DND-41 (cell line): ENCODE results near the gene APOC3.

Experiments
- ATAC-seq: fragments of 200-7000 bp; cut with Tn5 transposase; 3 replicates; pipeline ENCODE4 v1.9.1; 2021; ENCODE audit warnings: low read depth; ENCODE audit not compliant: insufficient read depth
- DNase-seq: peaks from one replicate; pipeline ENCODE4 v3.0.0-alpha.2; 2020
- H2AFZ ChIP-seq: 2 replicates; pipeline ENCODE4 v1.6.0; 2012; ENCODE audit warnings: low read depth, low read length
- H3K27ac ChIP-seq: 2 replicates; pipeline ENCODE4 v1.5.1; 2012; ENCODE audit warnings: low read length, inconsistent platforms
- H3K27me3 ChIP-seq: fragments of 200-600 bp; sonication (generic); 2 replicates; pipeline ENCODE4 v1.6.0; 2012; ENCODE audit warnings: low read length, mild to moderate bottlenecking, inconsistent platforms; ENCODE audit not compliant: insufficient read depth, poor library complexity
- H3K36me3 ChIP-seq: 2 replicates; pipeline ENCODE4 v1.5.1; 2012; ENCODE audit warnings: low read length, inconsistent platforms; ENCODE audit not compliant: insufficient read depth
- H3K4me1 ChIP-seq: 2 replicates; pipeline ENCODE4 v1.5.1; 2012; ENCODE audit warnings: mild to moderate bottlenecking, low read length; ENCODE audit not compliant: insufficient read depth
- H3K4me2 ChIP-seq: 2 replicates; pipeline ENCODE4 v1.6.0; 2012; ENCODE audit warnings: mild to moderate bottlenecking, moderate library complexity, low read length, inconsistent platforms; ENCODE audit not compliant: insufficient read depth
- H3K4me3 ChIP-seq, 2 experiments: fragments of 200-600 bp in 1 of 2; shearing (Covaris generic) in 1 of 2; 2 replicates each; pipeline ENCODE4 v1.5.1; 2012 to 2016; ENCODE audit warnings: inconsistent platforms in 2 of 2, low read length in 2 of 2, mild to moderate bottlenecking in 2 of 2, low read depth in 1 of 2, moderate library complexity in 1 of 2
- H3K79me2 ChIP-seq: 2 replicates; pipeline ENCODE4 v1.6.0; 2012; ENCODE audit warnings: low read length, inconsistent platforms; ENCODE audit not compliant: insufficient read depth
- H3K9ac ChIP-seq: 2 replicates; pipeline ENCODE4 v1.6.0; 2012; ENCODE audit warnings: low read depth, mild to moderate bottlenecking, inconsistent platforms, low read length, moderate library complexity
- H3K9me3 ChIP-seq: 2 replicates; pipeline ENCODE4 v1.5.1; 2012; ENCODE audit warnings: low read length, moderate library complexity, mild to moderate bottlenecking, inconsistent platforms; ENCODE audit not compliant: insufficient read depth, severe bottlenecking
- H4K20me1 ChIP-seq: 2 replicates; pipeline ENCODE4 v1.6.0; 2012; ENCODE audit warnings: low read length; ENCODE audit not compliant: insufficient read depth
- EZH2 ChIP-seq: IDR thresholded peaks from 3 replicates; pipeline ENCODE4 v1.6.1; 2012; ENCODE audit warnings: borderline replicate concordance, low read depth, mild to moderate bottlenecking, moderate library complexity, low read length, inconsistent platforms; ENCODE audit not compliant: severe bottlenecking
- TF ChIP-seq, protein P1 (sequence below): IDR thresholded peaks from 2 replicates; pipeline ENCODE4 v1.5.1; 2012; ENCODE audit warnings: borderline replicate concordance, low read length, moderate library complexity, mild to moderate bottlenecking; ENCODE audit not compliant: poor library complexity, severe bottlenecking; ENCODE audit errors: extremely low read depth

Gene APOC3

DNA sequence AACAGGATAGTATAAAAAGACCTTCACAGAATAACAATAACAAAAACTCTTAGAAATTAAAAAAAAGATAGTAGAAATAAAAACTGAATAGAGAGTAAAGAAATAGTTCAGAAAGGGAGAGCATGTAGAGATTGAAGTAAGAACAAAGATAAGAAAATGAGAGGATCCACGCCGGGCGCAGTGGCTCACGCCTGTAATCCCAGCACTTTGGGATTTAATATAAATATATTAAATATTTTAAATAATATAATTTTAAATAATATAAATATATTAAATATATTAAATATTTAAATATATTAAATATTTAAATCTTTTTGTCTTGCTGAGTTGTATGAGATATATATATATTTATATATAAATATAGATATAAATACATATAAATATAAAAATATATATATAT is 17.6 kb upstream of the APOC3 start:
- H3K79me2 ChIP-seq = no peaks in the 10 kb centered on the region
- DNase-seq (no peak), ATAC-seq (no peak)
- H4K20me1 ChIP-seq = no peaks in the 10 kb centered on the region
- H3K9me3 ChIP-seq = no peaks in the 10 kb centered on the region
- TF ChIP-seq EZH2 = no peak
- TF ChIP-seq, protein P1, sequence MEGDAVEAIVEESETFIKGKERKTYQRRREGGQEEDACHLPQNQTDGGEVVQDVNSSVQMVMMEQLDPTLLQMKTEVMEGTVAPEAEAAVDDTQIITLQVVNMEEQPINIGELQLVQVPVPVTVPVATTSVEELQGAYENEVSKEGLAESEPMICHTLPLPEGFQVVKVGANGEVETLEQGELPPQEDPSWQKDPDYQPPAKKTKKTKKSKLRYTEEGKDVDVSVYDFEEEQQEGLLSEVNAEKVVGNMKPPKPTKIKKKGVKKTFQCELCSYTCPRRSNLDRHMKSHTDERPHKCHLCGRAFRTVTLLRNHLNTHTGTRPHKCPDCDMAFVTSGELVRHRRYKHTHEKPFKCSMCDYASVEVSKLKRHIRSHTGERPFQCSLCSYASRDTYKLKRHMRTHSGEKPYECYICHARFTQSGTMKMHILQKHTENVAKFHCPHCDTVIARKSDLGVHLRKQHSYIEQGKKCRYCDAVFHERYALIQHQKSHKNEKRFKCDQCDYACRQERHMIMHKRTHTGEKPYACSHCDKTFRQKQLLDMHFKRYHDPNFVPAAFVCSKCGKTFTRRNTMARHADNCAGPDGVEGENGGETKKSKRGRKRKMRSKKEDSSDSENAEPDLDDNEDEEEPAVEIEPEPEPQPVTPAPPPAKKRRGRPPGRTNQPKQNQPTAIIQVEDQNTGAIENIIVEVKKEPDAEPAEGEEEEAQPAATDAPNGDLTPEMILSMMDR = no peak
- H3K36me3 ChIP-seq = no peaks in the 10 kb centered on the region
- no peak overlapping the region for H3K4me3 ChIP-seq
- no peak overlapping the region for H2AFZ ChIP-seq
- H3K4me2 ChIP-seq = no peak overlapping the region
- H3K9ac ChIP-seq = no peak overlapping the region
- H3K4me1 ChIP-seq = no peaks in the 10 kb centered on the region
- no peak overlapping the region for H3K27ac ChIP-seq
- H3K27me3 ChIP-seq = peaks cover 3% of the 10 kb centered on the region

DNA sequence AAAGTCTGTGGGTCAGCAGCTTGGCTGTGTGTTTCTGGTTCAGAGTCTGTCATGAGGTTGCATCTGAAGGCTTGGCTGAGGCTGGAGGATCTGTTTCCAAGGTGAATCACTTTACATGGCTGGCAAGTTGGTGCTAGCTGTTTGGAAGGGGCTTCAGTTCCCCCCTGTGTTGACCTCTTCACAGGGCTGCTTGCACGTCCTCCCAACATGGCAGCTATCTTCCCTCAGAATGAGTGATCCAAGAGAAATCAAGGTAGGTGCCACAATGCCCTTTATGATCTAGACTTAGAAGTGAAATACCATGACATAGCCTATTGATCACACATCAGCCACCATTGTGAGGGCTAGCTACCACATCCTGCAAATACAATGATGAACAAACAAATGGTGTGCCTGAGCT is 16.5 kb upstream of the APOC3 start:
- Histone ChIP-seq H3K27me3 (peaks cover 3% of the 10 kb centered on the region), H3K27ac (no peak overlapping the region), H3K4me2 (no peak overlapping the region), H3K36me3 (no peaks in the 10 kb centered on the region), H3K9ac (no peak overlapping the region), H2AFZ (no peak overlapping the region), H3K4me1 (no peaks in the 10 kb centered on the region), H3K9me3 (no peaks in the 10 kb centered on the region), H3K79me2 (no peaks in the 10 kb centered on the region), H4K20me1 (no peaks in the 10 kb centered on the region), H3K4me3 (no peak overlapping the region)
- ATAC-seq (no peak), DNase-seq (no peak)
- no peak for TF ChIP-seq EZH2
- TF ChIP-seq, protein P1 = no peak

DNA sequence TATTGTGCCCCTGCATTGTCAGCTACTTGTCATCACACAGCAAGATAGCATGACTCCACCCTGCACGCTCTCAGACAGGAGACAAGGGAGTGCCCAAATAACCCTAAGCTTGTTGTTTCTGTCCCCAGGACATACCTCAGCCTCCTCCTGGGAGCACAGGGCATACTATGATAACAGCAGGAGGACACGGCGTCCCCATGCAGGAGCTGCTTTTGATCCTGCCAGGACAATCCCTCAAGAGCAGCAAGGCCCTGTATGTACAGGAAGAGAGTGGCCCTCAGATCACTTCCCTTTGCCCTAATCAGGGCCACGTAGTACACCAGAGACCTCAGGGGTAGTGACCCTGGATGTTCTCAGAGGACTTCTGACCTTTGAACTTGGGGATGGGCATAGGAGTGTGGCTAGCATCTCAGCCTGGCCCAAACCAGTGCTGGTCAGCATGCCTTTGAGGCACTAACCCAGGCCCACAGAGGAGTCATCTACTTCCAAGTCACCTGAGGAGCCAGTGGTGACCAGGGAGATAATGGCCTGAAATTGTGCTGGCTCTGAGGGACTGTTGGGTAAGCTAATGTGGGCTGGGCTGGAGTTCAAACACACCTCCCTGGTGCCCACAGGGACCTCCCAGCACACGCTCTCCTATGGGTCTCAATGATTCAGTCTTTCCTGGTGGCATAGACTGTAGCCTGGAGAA is 15.8 kb upstream of the APOC3 start:
- Histone ChIP-seq H3K4me1 (no peaks in the 10 kb centered on the region), H3K27ac (no peak overlapping the region)
- no peak for ATAC-seq

More for the DNA sequence above, 15.8 kb upstream of the APOC3 start:
- no peak for DNase-seq
- Histone ChIP-seq H4K20me1 (no peaks in the 10 kb centered on the region), H3K9me3 (no peaks in the 10 kb centered on the region), H3K4me3 (no peak overlapping the region), H3K36me3 (no peaks in the 10 kb centered on the region), H3K79me2 (no peaks in the 10 kb centered on the region), H3K9ac (no peak overlapping the region), H2AFZ (0 out of 2 replicates have a peak overlapping the region, but pooled peaks have one; percentile 25), H3K27me3 (peaks cover 3% of the 10 kb centered on the region), H3K4me2 (no peak overlapping the region)
- TF ChIP-seq, protein P1 = no peak
